ENCODE data around the gene PITPNM3. TPM values are rescaled to one million over a fixed set of nuclear protein-coding genes. Genes with fewer than 3 reads are reported as not detected.

Gene PITPNM3
- total and polyA plus RNA-seq, 2 experiments from 2014 or later: 0.77 to 6.5 TPM

DNA sequence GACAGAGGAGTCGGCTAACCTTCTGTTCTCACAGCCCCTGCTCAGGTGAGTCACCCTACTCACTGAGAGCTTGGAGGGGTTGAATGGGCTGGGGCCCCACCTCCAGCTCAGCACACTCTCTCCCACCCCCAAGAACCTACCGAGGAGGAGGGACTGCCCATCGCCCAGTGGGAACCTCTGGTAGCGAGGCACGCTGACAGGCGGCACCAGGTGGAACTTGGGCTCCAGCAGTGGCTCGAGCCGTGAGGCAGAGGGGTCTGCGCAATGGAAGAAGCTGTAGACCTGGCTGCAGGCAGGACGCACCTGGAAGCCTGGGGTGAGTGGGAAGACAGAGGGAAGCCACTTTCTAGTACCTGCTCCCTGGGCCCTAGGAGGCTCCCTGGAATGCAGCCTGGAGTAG lies 83.8 kb downstream of the PITPNM3 start:
- Histone ChIP-seq H3K4me1 (ENCODE audit: low read depth) (no peaks in the 10 kb centered on the region), H3K36me3 (no peaks in the 10 kb centered on the region), H3K27me3 (no peaks in the 10 kb centered on the region), H3K27ac (no peak overlapping the region), H3K4me3 (no peak overlapping the region), H3K9me3 (ENCODE audit: low read depth) (no peaks in the 10 kb centered on the region)
- DNase-seq (ENCODE audit: low read depth in 1 of 2, low spot score in 1 of 2): no peak
- TF ChIP-seq, protein P1, sequence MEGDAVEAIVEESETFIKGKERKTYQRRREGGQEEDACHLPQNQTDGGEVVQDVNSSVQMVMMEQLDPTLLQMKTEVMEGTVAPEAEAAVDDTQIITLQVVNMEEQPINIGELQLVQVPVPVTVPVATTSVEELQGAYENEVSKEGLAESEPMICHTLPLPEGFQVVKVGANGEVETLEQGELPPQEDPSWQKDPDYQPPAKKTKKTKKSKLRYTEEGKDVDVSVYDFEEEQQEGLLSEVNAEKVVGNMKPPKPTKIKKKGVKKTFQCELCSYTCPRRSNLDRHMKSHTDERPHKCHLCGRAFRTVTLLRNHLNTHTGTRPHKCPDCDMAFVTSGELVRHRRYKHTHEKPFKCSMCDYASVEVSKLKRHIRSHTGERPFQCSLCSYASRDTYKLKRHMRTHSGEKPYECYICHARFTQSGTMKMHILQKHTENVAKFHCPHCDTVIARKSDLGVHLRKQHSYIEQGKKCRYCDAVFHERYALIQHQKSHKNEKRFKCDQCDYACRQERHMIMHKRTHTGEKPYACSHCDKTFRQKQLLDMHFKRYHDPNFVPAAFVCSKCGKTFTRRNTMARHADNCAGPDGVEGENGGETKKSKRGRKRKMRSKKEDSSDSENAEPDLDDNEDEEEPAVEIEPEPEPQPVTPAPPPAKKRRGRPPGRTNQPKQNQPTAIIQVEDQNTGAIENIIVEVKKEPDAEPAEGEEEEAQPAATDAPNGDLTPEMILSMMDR (IDR thresholded peaks at IDR 0.05; ENCODE audit: low read depth, low read length): no peak

DNA sequence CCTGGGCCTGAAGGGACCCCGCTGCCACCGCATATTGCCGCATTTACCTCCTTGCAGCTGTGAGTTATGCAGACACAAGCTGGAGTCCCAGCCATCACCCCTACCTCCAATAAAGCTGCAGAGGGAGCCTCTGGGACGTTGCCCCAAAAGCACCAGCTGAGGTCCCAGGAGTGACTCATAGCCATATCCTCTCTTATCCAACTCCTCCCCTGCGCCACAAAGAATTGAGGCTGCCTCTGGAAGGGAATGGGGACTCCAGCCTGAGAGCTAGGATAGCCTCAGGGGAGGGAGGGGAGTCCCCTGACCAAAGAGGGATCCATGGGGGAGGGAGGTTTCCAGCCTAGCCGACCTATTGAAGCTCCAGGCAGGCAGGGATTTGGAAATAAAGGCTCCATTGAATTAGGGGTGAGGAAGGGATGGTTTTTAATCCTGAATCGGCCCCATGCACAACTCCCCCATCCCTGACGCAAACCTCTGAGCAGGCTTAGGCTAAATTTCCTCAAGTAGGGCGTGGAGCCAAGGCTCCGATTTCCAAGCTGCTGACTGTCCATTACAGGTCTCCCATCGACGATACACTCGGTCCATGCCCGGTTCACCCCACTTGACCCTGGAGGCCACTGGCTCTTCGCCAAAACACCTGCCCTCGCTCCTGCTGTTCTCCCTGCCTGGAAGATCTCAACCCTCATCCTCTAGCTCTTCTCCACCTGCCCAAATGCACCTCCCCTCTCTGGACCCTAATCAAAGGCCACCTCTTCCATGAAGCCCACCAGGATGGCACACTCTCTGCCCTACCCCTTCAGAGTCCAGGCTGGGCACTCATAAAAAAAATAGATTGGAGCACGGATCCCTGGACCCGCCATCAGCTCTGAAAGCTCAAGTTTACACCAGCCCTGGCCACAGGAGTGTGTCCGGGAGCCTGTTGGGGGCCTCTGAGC lies 84.6 kb downstream of the PITPNM3 start:
- no peaks in the 10 kb centered on the region for H3K27me3 ChIP-seq
- no peak overlapping the region for H3K27ac ChIP-seq
- H3K4me3 ChIP-seq: no peak overlapping the region
- no peaks in the 10 kb centered on the region for H3K9me3 ChIP-seq (ENCODE audit: low read depth)
- H3K4me1 ChIP-seq (ENCODE audit: low read depth): no peaks in the 10 kb centered on the region
- no peaks in the 10 kb centered on the region for H3K36me3 ChIP-seq
- TF ChIP-seq, protein P1 (IDR thresholded peaks at IDR 0.05; ENCODE audit: low read depth, low read length): no peak
- peak in 1 of 2 donors; percentile 74 for DNase-seq (ENCODE audit: low read depth in 1 of 2, low spot score in 1 of 2)

DNA sequence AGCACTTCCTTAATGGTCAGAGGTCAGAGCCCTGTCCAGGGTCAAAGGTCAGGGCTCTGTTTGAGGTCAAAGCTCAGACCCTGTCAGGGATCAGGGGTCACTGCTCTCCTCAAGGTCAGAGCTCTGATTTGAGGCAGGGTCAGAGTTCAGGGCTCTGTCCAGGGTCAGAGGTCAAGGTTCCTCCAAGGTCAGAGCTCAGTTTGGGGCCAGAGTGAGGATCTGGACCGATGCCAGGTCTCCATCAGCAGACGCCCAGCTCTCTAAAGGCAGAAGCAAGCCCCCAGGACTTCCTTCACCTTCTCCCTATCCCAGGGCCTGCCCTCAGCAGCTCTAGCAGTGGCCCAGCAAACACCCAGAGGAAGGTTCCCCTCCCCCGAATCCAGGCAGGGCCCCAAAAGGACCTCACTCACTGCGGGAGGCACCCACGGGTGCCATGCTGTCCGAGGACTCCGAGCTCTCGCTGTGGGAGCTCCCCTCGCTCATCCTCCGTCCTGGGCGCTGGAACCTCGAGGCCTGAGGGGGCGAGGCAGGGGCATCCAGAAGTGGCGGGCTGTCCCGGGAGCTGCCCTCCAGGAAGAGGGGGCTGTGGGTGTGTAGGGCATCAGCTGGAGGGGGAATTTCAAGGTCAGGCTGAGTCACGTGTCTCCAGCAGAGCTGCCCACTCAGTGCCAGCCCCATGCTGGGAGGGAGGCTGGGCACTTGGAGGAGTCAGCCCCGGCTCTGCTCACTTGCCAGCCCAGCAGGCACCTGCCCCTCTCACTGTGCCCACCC lies 85.4 kb downstream of the PITPNM3 start:
- no peak for DNase-seq (ENCODE audit: low read depth in 1 of 2, low spot score in 1 of 2)
- TF ChIP-seq, protein P1 (IDR thresholded peaks at IDR 0.05; ENCODE audit: low read depth, low read length): no peak

DNA sequence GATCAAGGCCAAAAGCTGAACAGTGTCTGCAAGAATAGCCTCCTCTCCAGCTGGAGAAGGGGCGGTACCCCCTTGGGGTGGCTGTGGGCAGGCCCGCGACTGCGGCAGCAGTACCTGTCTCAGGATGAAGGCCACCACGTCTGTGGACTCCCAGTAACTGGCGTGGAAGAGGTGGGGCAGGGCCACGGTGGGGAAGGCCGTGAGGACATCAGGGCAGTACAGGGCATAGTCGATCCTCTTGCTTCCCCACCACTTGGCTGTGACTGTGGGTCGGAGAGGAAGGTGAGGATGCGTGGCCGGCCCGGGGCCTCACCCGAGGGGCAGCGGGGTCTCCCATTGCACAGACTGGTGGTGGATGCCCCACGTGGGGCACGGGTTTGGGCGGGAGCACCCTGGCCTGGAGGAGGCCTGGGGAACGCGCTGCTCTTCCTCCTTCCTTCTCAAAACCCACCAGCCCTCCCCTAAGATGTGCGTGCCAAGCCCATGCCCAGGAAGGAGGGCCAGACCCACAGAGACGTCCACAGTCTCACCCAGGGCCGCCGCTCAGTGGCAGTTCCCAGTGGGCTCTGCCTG lies 86.1 kb downstream of the PITPNM3 start:
- Histone ChIP-seq H3K4me1 (ENCODE audit: low read depth) (no peaks in the 10 kb centered on the region), H3K4me3 (no peak overlapping the region), H3K9me3 (ENCODE audit: low read depth) (no peaks in the 10 kb centered on the region), H3K27me3 (no peaks in the 10 kb centered on the region), H3K36me3 (no peaks in the 10 kb centered on the region), H3K27ac (no peak overlapping the region)
- no peak for DNase-seq (ENCODE audit: low read depth in 1 of 2, low spot score in 1 of 2)
- TF ChIP-seq, protein P1 (IDR thresholded peaks at IDR 0.05; ENCODE audit: low read depth, low read length): no peak

More for the DNA sequence above, 85.4 kb downstream of the PITPNM3 start:
- Histone ChIP-seq H3K36me3 (no peaks in the 10 kb centered on the region), H3K27me3 (no peaks in the 10 kb centered on the region), H3K4me1 (ENCODE audit: low read depth) (no peaks in the 10 kb centered on the region), H3K27ac (no peak overlapping the region), H3K9me3 (ENCODE audit: low read depth) (no peaks in the 10 kb centered on the region), H3K4me3 (no peak overlapping the region)

DNA sequence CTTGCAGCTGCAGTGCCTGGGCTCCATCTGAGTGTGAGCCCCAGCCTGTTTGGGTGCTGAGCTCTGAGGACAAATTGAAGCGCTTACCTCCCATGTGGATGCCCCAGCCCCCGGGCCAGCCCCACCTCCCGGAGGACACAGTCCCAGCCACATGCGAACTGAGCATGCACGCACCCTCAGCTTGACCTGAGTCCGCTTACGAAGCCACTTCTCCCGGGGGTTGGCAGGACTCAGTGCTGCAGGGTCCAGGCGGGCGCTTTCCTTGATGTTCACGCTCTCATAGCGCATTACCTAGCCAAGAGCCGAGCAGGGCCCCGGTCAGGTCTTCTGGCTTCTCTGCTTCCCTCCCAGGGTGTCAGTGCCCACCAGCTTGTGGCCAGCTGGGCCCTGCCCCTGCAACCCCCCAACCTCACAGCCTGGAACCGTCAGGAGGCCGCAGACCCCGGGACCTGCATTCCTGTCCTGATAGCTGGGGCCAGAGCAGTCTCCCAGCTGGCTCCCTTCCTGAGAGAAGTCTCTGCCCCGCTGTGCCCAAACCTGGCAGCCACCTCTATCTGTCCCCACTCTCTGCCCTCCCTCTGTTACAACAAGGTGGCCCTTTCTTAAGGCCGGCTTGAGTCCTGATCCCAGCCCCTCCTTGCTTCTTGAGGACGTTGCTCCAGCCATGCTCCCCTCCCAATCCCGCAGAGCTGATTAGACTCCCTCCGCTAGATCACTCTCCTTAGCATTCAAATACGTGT lies 88.1 kb downstream of the PITPNM3 start:
- DNase-seq (ENCODE audit: low read depth in 1 of 2, low spot score in 1 of 2): no peak
- Histone ChIP-seq H3K36me3 (no peaks in the 10 kb centered on the region), H3K9me3 (ENCODE audit: low read depth) (no peaks in the 10 kb centered on the region), H3K27ac (no peak overlapping the region), H3K4me1 (ENCODE audit: low read depth) (no peaks in the 10 kb centered on the region), H3K4me3 (no peak overlapping the region), H3K27me3 (no peaks in the 10 kb centered on the region)
- TF ChIP-seq, protein P1 (IDR thresholded peaks at IDR 0.05; ENCODE audit: low read depth, low read length): no peak

Measured in cardiac muscle cell (in vitro differentiated cells and primary cell).